ENCODE results near the gene ZNF202.

The ZNF202 gene

DNA sequence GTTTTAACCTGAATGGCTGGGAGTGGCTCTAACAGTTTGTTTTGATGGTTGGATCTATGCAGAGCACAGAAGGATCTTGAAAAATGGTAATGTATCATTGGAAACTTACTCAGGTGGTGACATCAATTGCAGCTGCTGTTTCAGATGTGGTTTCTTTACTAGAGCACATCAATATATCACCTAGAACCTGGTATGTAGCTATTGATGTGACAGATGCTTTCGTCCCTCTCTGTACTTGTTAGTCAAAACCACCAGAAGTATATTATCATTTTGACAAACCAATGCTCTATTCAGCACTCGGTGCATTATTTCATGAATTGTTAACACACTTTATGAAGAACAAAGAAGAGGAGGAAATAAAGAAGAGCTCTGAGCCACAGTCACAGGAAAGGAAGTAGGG lies 60.4 kb downstream of the ZNF202 start:
- no peak overlapping the region for H3K4me3 ChIP-seq (ENCODE audit: low read length)
- TF ChIP-seq ZNF274 (IDR thresholded peaks at IDR 0.05; ENCODE audit: low read depth, low read length) = no peak

DNA sequence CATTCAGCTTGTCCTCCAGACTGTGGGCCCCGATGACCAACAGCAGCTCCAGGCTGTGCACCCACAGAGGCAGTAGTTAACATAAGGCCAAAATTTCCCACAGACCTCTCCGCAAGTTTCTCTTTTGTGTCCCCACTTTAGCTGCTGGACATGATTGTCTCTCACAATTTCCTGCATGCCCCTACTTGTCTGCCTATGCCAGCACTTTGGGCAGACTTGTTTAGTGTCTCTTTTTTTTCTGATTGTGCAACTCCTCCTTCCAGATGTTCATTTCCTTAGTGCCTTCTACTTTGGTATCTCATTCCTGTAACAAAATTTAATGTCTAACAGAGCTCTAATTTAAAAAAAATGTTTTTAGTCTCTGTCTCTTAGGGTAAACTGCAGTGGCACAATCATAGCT lies 63.2 kb downstream of the ZNF202 start:
- no peak for TF ChIP-seq ZNF274 (IDR thresholded peaks at IDR 0.05; ENCODE audit: low read depth, low read length)
- H3K4me3 ChIP-seq (ENCODE audit: low read length) = no peak overlapping the region

DNA sequence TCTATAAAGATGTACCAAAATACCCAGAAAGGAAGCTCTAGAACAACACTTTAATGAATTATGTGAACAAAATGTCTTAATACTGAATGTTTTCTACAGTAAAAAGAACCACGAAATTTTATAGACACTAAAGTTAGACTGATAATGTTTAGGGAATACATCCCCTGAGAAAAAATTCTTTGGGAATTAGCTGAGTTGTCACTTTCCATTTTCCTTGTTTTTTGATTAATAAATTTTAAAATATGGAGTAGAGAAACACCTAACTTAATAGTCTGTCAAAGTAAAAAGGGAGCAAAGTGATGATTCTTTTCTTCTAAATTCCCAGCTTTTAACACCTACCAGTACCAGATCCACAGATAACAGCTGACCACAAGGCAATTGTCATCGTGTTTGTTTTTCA lies 64.0 kb downstream of the ZNF202 start:
- no peak for TF ChIP-seq ZNF274 (IDR thresholded peaks at IDR 0.05; ENCODE audit: low read depth, low read length)
- no peak overlapping the region for H3K4me3 ChIP-seq (ENCODE audit: low read length)

DNA sequence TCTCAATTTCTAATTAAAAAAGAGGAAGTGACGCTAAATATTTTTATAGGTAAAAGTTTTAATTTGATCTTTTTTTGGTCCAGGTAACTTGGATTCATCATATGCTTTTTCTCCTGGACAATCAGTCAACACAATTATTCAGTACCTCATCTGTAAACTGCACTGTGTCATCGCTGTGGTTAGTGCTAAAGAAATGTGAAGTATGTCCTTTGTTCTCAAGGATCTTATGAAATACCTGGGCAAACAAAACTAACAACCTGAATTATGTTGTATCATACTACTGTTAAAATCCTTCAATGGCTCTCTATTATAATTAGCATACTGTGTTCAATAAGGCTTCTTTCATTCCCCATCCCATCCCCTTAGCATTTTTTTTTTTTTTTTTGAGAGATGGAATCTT lies 67.2 kb downstream of the ZNF202 start:
- no peak overlapping the region for H3K4me3 ChIP-seq (ENCODE audit: low read length)
- TF ChIP-seq ZNF274 (IDR thresholded peaks at IDR 0.05; ENCODE audit: low read depth, low read length) = no peak
